Smooth muscle cell of trachea (primary cell): ENCODE results near the gene PCNP. TPM values are rescaled to one million over a fixed set of nuclear protein-coding genes. Genes with fewer than 3 reads are reported as not detected.

Experiments used
- total RNA-seq: library from RNA; depleted of rRNA; stranded (reverse); fragments of >200 nt; gene quantifications from 2 replicates; pipeline ENCODE4 v1.2.1, GENCODE V29; 2014

The PCNP gene
- 93.8 and 116 TPM in 2 replicates for total RNA-seq

GRCh38 chr3:101573449-101574387 is at the start of gene PCNP:
Gene PCNP, plus strand, starts transcription at chr3:101574180. Its CDS starts 36 bp downstream, at chr3:101574216.

GRCh38 chr3:101561630-101562328 is 12.2 kb upstream of the PCNP start, which contains the start of gene TRMT10C:
Gene TRMT10C, plus strand, starts transcription at chr3:101561868. Its CDS starts 2,914 bp downstream, at chr3:101564782.

Other genes with a start within 250 kb of the PCNP start
- gene SENP7, start 61.0 kb upstream of the PCNP start, total RNA-seq = 10.3 and 16.4 TPM in 2 replicates
- gene TRMT10C, start 12.3 kb upstream of the PCNP start, total RNA-seq = 21.3 and 34.8 TPM in 2 replicates
- 22.5 and 23.0 TPM in 2 replicates for gene ZBTB11, start 103.0 kb downstream of the PCNP start, total RNA-seq
- gene RPL24, start 112.5 kb downstream of the PCNP start, total RNA-seq = 1,908 and 1,929 TPM in 2 replicates
- gene CEP97, start 150.4 kb downstream of the PCNP start, total RNA-seq = 8.6 and 19.2 TPM in 2 replicates
- gene NXPE3, start 205.0 kb downstream of the PCNP start, total RNA-seq = 26.3 and 35.2 TPM in 2 replicates